SU-DHL-6 (cell line): ENCODE measurements around the gene DRC7.

Experiments used
- H2AFZ ChIP-seq: fragments of 200-600 bp; sonication (generic); 2 replicates; pipeline ENCODE4 v1.6.1; 2014; ENCODE audit warnings: low read depth, mild to moderate bottlenecking, moderate library complexity, mixed read lengths, antibody characterized with exemption, low read length; ENCODE audit not compliant: severe bottlenecking
- H3F3A ChIP-seq: fragments of 200-600 bp; shearing (Covaris generic); 2 replicates; pipeline ENCODE4 v1.6.0; 2016; ENCODE audit warnings: antibody characterized with exemption, mild to moderate bottlenecking; ENCODE audit not compliant: insufficient read depth
- H3K27ac ChIP-seq: fragments of 200-600 bp; sonication (generic); 2 replicates; pipeline ENCODE4 v1.5.1; 2016; ENCODE audit warnings: low read depth, mild to moderate bottlenecking, low read length, moderate library complexity, mixed read lengths
- H3K27me3 ChIP-seq: fragments of 200-600 bp; sonication (generic), shearing (Covaris generic); 2 replicates; pipeline ENCODE4 v1.6.0; 2014; ENCODE audit warnings: mild to moderate bottlenecking, low read length
- H3K36me3 ChIP-seq: fragments of 200-600 bp; sonication (generic); 2 replicates; pipeline ENCODE4 v1.6.1; 2014; ENCODE audit warnings: mild to moderate bottlenecking, low read length, mixed read lengths
- H3K4me2 ChIP-seq: fragments of 300-600, 200-600 bp; shearing (Covaris generic), sonication (generic); 2 replicates; pipeline ENCODE4 v1.6.0; 2014; ENCODE audit warnings: low read length, low read depth, mild to moderate bottlenecking; ENCODE audit not compliant: poor library complexity, severe bottlenecking
- H3K4me3 ChIP-seq: fragments of 200-600 bp; sonication (generic); 2 replicates; pipeline ENCODE4 v1.5.1; 2014; ENCODE audit warnings: antibody characterized with exemption, low read length, mild to moderate bottlenecking, mixed read lengths; ENCODE audit not compliant: insufficient read depth, poor library complexity, severe bottlenecking
- H3K79me2 ChIP-seq: fragments of 200-600 bp; sonication (generic); 2 replicates; pipeline ENCODE4 v1.6.1; 2014; ENCODE audit warnings: mild to moderate bottlenecking, low read length, moderate library complexity; ENCODE audit not compliant: insufficient read depth
- H3K9ac ChIP-seq: fragments of 200-600 bp; sonication (generic); 2 replicates; pipeline ENCODE4 v1.7.0; 2014; ENCODE audit warnings: mild to moderate bottlenecking, low read length
- H3K9me2 ChIP-seq: fragments of 200-600 bp; sonication (generic); replicated peaks from 2 replicates; pipeline ENCODE4 v1.6.1; 2014; ENCODE audit warnings: low read length; ENCODE audit not compliant: insufficient read depth
- H3K9me3 ChIP-seq: fragments of 200-600 bp; sonication (generic); 2 replicates; pipeline ENCODE4 v1.6.1; 2014; ENCODE audit warnings: low read length, mixed read lengths; ENCODE audit not compliant: insufficient read depth
- H4K20me1 ChIP-seq: fragments of 200-600 bp; sonication (generic); 2 replicates; pipeline ENCODE4 v1.6.1; 2014; ENCODE audit warnings: low read depth, mild to moderate bottlenecking, antibody characterized with exemption, low read length, moderate library complexity, mixed read lengths
- EZH2phosphoT487 ChIP-seq: fragments of 200-600 bp; sonication (generic), shearing (Covaris generic); conservative IDR thresholded peaks from 2 replicates; pipeline ENCODE4 v1.6.1; 2018; ENCODE audit warnings: mild to moderate bottlenecking, antibody characterized with exemption, low read length, moderate library complexity, mixed read lengths
- TF ChIP-seq, protein P1 (sequence below): fragments of 200-600 bp; sonication (generic); IDR thresholded peaks from one replicate; pipeline ENCODE4 v1.5.1; 2017; ENCODE audit warnings: antibody characterized with exemption, mild to moderate bottlenecking, low read length, moderate library complexity; ENCODE audit not compliant: insufficient read depth, poor library complexity, severe bottlenecking

DRC7 gene

DNA sequence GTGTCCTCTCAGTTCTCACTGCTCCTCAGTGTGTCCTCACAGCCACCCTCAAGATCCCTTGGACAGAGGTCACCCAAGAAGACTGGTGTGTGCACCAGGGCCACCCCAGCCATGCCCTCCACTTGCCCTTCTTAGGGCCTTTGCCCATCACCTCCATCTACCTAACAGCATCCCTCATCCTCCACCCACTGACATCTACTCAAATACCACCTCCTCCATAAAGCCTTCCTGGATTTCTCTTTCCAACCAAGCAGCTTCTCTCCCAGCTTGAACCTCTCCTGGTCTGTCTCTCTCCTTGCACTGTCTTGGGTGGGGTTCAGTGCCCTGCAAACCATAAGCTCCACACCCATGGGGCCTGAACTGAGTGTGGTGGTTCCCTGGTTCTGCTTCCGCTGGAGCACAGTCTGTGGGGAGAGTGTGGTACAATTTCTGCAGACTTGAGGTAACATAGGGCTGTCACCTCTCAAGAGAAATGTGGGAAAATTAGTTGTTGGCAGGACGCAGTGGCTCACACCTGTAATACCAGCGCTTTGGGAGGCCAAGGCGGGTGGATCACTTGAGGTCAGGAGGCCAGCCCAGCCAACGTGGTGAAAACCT, 55.3 kb downstream of the DRC7 start:
- Histone ChIP-seq H3K9me2 (no peaks in the 10 kb centered on the region), H3K9ac (no peak overlapping the region), H3F3A (no peaks in the 10 kb centered on the region), H3K4me2 (no peak overlapping the region), H3K4me3 (no peak overlapping the region), H2AFZ (no peak overlapping the region), H3K79me2 (no peaks in the 10 kb centered on the region), H4K20me1 (no peaks in the 10 kb centered on the region), H3K27me3 (no peaks in the 10 kb centered on the region), H3K36me3 (no peaks in the 10 kb centered on the region), H3K27ac (no peak overlapping the region), H3K9me3 (no peaks in the 10 kb centered on the region)
- TF ChIP-seq, protein P1, sequence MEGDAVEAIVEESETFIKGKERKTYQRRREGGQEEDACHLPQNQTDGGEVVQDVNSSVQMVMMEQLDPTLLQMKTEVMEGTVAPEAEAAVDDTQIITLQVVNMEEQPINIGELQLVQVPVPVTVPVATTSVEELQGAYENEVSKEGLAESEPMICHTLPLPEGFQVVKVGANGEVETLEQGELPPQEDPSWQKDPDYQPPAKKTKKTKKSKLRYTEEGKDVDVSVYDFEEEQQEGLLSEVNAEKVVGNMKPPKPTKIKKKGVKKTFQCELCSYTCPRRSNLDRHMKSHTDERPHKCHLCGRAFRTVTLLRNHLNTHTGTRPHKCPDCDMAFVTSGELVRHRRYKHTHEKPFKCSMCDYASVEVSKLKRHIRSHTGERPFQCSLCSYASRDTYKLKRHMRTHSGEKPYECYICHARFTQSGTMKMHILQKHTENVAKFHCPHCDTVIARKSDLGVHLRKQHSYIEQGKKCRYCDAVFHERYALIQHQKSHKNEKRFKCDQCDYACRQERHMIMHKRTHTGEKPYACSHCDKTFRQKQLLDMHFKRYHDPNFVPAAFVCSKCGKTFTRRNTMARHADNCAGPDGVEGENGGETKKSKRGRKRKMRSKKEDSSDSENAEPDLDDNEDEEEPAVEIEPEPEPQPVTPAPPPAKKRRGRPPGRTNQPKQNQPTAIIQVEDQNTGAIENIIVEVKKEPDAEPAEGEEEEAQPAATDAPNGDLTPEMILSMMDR, result no peak
- no peak for TF ChIP-seq EZH2phosphoT487

GRCh38 chr16:57750796-57751538, 56.4 kb downstream of the DRC7 start:
- no peaks in the 10 kb centered on the region for H3K79me2 ChIP-seq
- no peaks in the 10 kb centered on the region for H4K20me1 ChIP-seq
- H3K27me3 ChIP-seq, result no peaks in the 10 kb centered on the region
- H3K9me2 ChIP-seq, result no peaks in the 10 kb centered on the region
- H3K27ac ChIP-seq, result no peak overlapping the region
- no peak overlapping the region for H3K4me2 ChIP-seq
- no peak overlapping the region for H2AFZ ChIP-seq
- H3K4me3 ChIP-seq, result no peak overlapping the region
- H3K9ac ChIP-seq, result no peak overlapping the region
- H3F3A ChIP-seq, result no peaks in the 10 kb centered on the region
- no peak for TF ChIP-seq EZH2phosphoT487
- TF ChIP-seq, protein P1, result no peak
- H3K36me3 ChIP-seq, result no peaks in the 10 kb centered on the region
- H3K9me3 ChIP-seq, result no peaks in the 10 kb centered on the region

DNA sequence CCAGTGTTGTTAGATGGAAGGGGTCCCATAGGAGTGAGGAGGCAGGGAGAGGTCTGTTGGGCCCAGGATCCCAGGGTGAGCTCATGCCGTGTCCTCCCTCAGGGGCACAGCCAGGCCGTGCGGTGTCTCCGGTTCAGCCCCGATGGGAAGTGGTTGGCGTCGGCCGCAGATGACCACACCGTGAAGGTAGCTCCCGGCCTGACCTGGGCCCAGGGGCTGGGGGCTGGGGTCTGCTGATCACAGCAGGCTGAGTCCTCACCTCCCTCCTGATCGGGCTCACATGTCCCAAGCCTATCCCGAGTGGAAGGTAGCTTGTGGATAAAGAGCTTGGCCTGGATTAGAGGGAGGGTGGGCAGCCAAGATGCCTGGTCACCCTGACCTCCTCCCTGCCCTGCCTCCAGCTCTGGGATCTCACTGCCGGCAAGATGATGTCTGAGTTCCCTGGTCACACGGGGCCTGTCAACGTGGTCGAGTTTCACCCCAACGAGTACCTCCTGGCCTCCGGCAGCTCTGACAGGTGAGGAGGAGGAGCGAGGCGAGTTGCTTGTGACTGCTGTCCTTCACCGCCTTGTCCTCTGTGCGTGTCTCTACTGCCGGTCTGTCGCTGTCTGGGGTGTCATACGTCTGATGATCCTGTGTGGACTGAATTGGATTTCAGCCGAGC, 57.1 kb downstream of the DRC7 start:
- Histone ChIP-seq H3K9me3 (no peaks in the 10 kb centered on the region), H3K4me3 (no peak overlapping the region), H4K20me1 (no peaks in the 10 kb centered on the region), H3K27me3 (no peaks in the 10 kb centered on the region), H2AFZ (no peak overlapping the region), H3K79me2 (no peaks in the 10 kb centered on the region), H3K9me2 (no peaks in the 10 kb centered on the region), H3K9ac (no peak overlapping the region), H3F3A (no peaks in the 10 kb centered on the region), H3K27ac (no peak overlapping the region), H3K4me2 (no peak overlapping the region), H3K36me3 (no peaks in the 10 kb centered on the region)
- TF ChIP-seq, protein P1, result no peak
- TF ChIP-seq EZH2phosphoT487, result no peak
